Measurements from ENCODE around the gene HSD3B2. TPM values are rescaled to one million over a fixed set of nuclear protein-coding genes. Genes with fewer than 3 reads are reported as not detected.

HSD3B2 gene
- total and polyA plus RNA-seq, 2 experiments from 2014 or later: not detected

GRCh38 chr1:119409731-119410130 lies 5.2 kb upstream of the HSD3B2 start:
- Mint-ChIP-seq H3K4me1 (no peaks in the 10 kb centered on the region), H3K27ac (no peak overlapping the region), H3K27me3 (ENCODE audit: insufficient read depth, low read depth, poor library complexity) (no peaks in the 10 kb centered on the region), H3K9me3 (no peaks in the 10 kb centered on the region; the same call in 2 of the 3 replicates), H3K36me3 (ENCODE audit: low read depth) (no peaks in the 10 kb centered on the region), H3K4me3 (no peak overlapping the region)
- no peak overlapping the region for H2AFZ ChIP-seq
- H3K79me2 ChIP-seq (replicated peaks; ENCODE audit: insufficient read depth): no peaks in the 10 kb centered on the region
- no peaks in the 10 kb centered on the region for H3K4me1 ChIP-seq (ENCODE audit: insufficient read depth)
- H3K27me3 ChIP-seq (ENCODE audit: insufficient read depth): no peaks in the 10 kb centered on the region
- H3K36me3 ChIP-seq (ENCODE audit: insufficient read depth): no peaks in the 10 kb centered on the region
- TF ChIP-seq ZNF462 (CRISPR knock-in tag; IDR thresholded peaks at IDR 0.05) (no peak), ZNF331 (CRISPR knock-in tag; IDR thresholded peaks at IDR 0.05; ENCODE audit: low read depth) (no peak), POLR2AphosphoS5 (IDR thresholded peaks at IDR 0.05; ENCODE audit: low read depth) (no peak), CREB1 (CRISPR knock-in tag; IDR thresholded peaks at IDR 0.05; ENCODE audit: low read depth) (no peak), STAT1 (IDR thresholded peaks at IDR 0.05; ENCODE audit: unreplicated experiment) (no peak), EZH2 (IDR thresholded peaks at IDR 0.05; ENCODE audit: low read depth, unreplicated experiment) (no peak), NANOG (IDR thresholded peaks at IDR 0.05; ENCODE audit: borderline replicate concordance) (no peak), ETS1 (IDR thresholded peaks at IDR 0.05) (no peak), EZH2phosphoT487 (IDR thresholded peaks at IDR 0.05; ENCODE audit: unreplicated experiment) (no peak), JUNB (IDR thresholded peaks at IDR 0.05; ENCODE audit: unreplicated experiment) (no peak), CTCF (conservative IDR thresholded peaks at IDR 0.05; ENCODE audit: low read depth in 2 of 2) (no peak), REST (IDR thresholded peaks at IDR 0.05; ENCODE audit: unreplicated experiment) (no peak)
- H4K20me1 ChIP-seq (replicated peaks; ENCODE audit: insufficient read depth): no peaks in the 10 kb centered on the region
- DNase-seq (ENCODE audit: low spot score) (no peak), ATAC-seq (no peak)
- H3K9me2 ChIP-seq (ENCODE audit: insufficient read depth): peaks cover 9% of the 10 kb centered on the region; the same call in 1 of the 2 replicates
- H3F3A ChIP-seq (replicated peaks; ENCODE audit: low read depth): no peaks in the 10 kb centered on the region
- no peak overlapping the region for H3K4me2 ChIP-seq
- H3K27ac ChIP-seq (ENCODE audit: low read depth): no peak overlapping the region
- no peak overlapping the region for H3K4me3 ChIP-seq
